Smooth muscle cell (in vitro differentiated cells): ENCODE results near the gene CEP85L. TPM values are rescaled to one million over a fixed set of nuclear protein-coding genes. Genes with fewer than 3 reads are reported as not detected.

Source experiments
- DNase-seq: peaks from one replicate; lab custom pipeline; 2025; ENCODE audit not compliant: unreplicated experiment; lab: John Stamatoyannopoulos, UW
- H2AFZ ChIP-seq: fragments of 200-600 bp; sonication (generic); 2 replicates; pipeline ENCODE4 v1.6.0; 2016; ENCODE audit warnings: antibody characterized with exemption, low read depth, mild to moderate bottlenecking
- H3F3A ChIP-seq: fragments of 200-600 bp; sonication (generic); 2 replicates; pipeline ENCODE4 v1.6.0; 2017; ENCODE audit warnings: antibody characterized with exemption, low read depth
- H3K27ac ChIP-seq: fragments of 200-600 bp; sonication (generic); 2 replicates; pipeline ENCODE4 v1.5.1; 2016; ENCODE audit warnings: low read depth, mild to moderate bottlenecking
- H3K27me3 ChIP-seq: fragments of 200-600 bp; sonication (generic); 2 replicates; pipeline ENCODE4 v1.6.1; 2016; ENCODE audit warnings: low read depth, mild to moderate bottlenecking
- H3K36me3 ChIP-seq: fragments of 200-600 bp; sonication (generic); 2 replicates; pipeline ENCODE4 v1.5.1; 2016; ENCODE audit warnings: low read depth
- H3K4me1 ChIP-seq: fragments of 200-600 bp; sonication (generic); 2 replicates; pipeline ENCODE4 v1.5.1; 2016; ENCODE audit warnings: low read depth
- H3K4me2 ChIP-seq: fragments of 200-600 bp; sonication (generic); 2 replicates; pipeline ENCODE4 v1.6.0; 2016; ENCODE audit warnings: mild to moderate bottlenecking
- H3K4me3 ChIP-seq: fragments of 200-600 bp; sonication (generic); 2 replicates; pipeline ENCODE4 v1.5.1; 2016; ENCODE audit warnings: mild to moderate bottlenecking
- H3K79me2 ChIP-seq: fragments of 200-600 bp; sonication (generic); 2 replicates; pipeline ENCODE4 v1.6.0; 2016; ENCODE audit warnings: low read depth, mild to moderate bottlenecking
- H3K9ac ChIP-seq: fragments of 200-600 bp; sonication (generic); 2 replicates; pipeline ENCODE4 v1.6.0; 2016; ENCODE audit warnings: low read depth
- H3K9me3 ChIP-seq: fragments of 200-600 bp; sonication (generic); replicated peaks from 2 replicates; pipeline ENCODE4 v1.5.1; 2016; ENCODE audit warnings: low read depth
- H4K20me1 ChIP-seq: fragments of 200-600 bp; sonication (generic); 2 replicates; pipeline ENCODE4 v1.6.0; 2016; ENCODE audit warnings: low read depth
- WGBS: methylation state at CpG from one replicate; pipeline ENCODE4 v1.1.7; 2016; ENCODE audit warnings: low lambda C conversion rate; 5-methylcytosine and 5-hydroxymethylcytosine counted together
- polyA plus RNA-seq: library from polyadenylated mRNA; unstranded; fragments of >200 nt; fragmentation: Nextera tagmentation; extraction: Ambion mirVana; gene quantifications from 2 replicates; pipeline ENCODE4 v1.2.1, GENCODE V29; 2016
- total RNA-seq: library from RNA; depleted of rRNA; stranded (reverse); fragments of >200 nt; gene quantifications from 2 replicates; pipeline ENCODE4 v1.2.3, GENCODE V29; 2014
- TF ChIP-seq, protein P1 (sequence below): fragments of 200-600 bp; sonication (generic); IDR thresholded peaks from 2 replicates; pipeline ENCODE4 v1.5.1; 2017; ENCODE audit warnings: borderline replicate concordance, mild to moderate bottlenecking, antibody characterized with exemption; ENCODE audit not compliant: insufficient read depth, poor library complexity, severe bottlenecking

Gene CEP85L
- total and polyA plus RNA-seq, 2 experiments from 2014 or later = 36.5 to 65.6 TPM

DNA sequence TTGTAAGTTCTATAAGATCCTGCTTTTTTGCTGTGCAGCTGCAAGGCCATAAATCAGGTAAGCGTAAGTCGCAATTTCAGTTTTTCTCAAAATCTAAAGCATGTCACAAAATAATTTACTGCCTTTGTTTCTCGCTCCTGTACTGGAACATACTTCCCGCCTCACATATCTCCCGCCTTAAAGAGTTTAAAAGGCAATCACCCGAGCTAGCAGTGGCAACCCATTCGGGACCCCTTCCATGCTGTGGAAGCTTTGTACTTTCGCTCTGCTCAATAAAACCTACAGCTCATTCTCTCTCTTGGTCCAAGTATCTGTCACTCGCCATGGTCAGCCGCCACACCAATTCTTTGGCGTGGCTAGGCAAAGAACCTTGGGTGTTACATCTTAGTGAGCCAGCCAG lies 34.0 kb downstream of the CEP85L start:
- H3K27ac ChIP-seq = no peak overlapping the region
- H3K27me3 ChIP-seq = no peaks in the 10 kb centered on the region
- H3K9me3 ChIP-seq = no peaks in the 10 kb centered on the region
- no peak overlapping the region for H3K4me2 ChIP-seq
- no peak for DNase-seq
- H3K9ac ChIP-seq = no peak overlapping the region
- H3F3A ChIP-seq = no peaks in the 10 kb centered on the region
- peaks cover 53% of the 10 kb centered on the region for H4K20me1 ChIP-seq
- no peaks in the 10 kb centered on the region for H3K36me3 ChIP-seq
- peaks cover 57% of the 10 kb centered on the region for H3K79me2 ChIP-seq
- H3K4me3 ChIP-seq = no peak overlapping the region
- TF ChIP-seq, protein P1, sequence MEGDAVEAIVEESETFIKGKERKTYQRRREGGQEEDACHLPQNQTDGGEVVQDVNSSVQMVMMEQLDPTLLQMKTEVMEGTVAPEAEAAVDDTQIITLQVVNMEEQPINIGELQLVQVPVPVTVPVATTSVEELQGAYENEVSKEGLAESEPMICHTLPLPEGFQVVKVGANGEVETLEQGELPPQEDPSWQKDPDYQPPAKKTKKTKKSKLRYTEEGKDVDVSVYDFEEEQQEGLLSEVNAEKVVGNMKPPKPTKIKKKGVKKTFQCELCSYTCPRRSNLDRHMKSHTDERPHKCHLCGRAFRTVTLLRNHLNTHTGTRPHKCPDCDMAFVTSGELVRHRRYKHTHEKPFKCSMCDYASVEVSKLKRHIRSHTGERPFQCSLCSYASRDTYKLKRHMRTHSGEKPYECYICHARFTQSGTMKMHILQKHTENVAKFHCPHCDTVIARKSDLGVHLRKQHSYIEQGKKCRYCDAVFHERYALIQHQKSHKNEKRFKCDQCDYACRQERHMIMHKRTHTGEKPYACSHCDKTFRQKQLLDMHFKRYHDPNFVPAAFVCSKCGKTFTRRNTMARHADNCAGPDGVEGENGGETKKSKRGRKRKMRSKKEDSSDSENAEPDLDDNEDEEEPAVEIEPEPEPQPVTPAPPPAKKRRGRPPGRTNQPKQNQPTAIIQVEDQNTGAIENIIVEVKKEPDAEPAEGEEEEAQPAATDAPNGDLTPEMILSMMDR = no peak
- 73% methylated on average over 11 of the region's 11 CpGs for WGBS
- H2AFZ ChIP-seq = no peak overlapping the region
- H3K4me1 ChIP-seq = no peaks in the 10 kb centered on the region

DNA sequence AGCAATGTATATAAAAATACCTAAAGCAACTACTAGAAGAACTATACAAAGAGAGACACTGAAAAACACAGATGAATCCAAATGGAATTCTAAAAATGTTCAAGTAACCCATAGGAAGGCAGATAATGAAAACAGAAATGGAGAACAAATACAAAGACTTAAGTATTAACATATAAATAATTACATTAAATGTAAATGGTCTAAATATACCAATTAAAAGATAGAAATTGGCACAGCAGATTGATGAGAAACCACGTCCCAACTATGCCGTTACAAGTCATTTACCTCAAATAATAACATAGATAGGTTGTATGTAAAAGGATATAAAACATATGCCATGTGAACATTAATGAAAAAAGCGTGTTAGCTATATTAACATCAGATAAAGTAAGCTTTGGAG lies 40.1 kb downstream of the CEP85L start:
- Histone ChIP-seq H3K27me3 (no peaks in the 10 kb centered on the region), H3K4me3 (no peak overlapping the region), H3K27ac (no peak overlapping the region), H2AFZ (no peak overlapping the region), H3K79me2 (peaks cover 89% of the 10 kb centered on the region), H3F3A (no peaks in the 10 kb centered on the region), H3K36me3 (no peaks in the 10 kb centered on the region), H4K20me1 (peaks cover 45% of the 10 kb centered on the region), H3K4me2 (no peak overlapping the region), H3K9ac (no peak overlapping the region), H3K9me3 (no peaks in the 10 kb centered on the region), H3K4me1 (no peaks in the 10 kb centered on the region)
- 98% methylated on average over 3 of the region's 3 CpGs for WGBS
- TF ChIP-seq, protein P1 = no peak
- no peak for DNase-seq

DNA sequence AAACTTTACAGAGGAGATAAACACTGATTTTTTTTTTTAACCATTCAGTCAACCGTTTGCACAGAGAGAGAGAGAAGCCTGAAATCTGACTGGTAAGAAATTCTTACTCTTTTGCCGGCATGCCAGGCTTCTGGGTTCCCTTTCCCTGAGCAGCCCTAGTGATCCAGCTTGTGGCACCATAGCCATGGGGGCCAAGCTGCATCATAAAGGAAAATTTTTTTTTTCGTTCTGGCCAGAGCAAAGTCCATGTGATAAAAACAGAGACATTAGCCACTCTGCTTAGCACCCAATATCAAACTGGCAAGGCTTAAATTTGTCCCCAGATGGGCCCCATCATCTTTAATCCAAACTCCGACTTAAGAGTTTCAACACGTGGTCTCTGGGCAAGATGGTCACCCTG lies 44.5 kb downstream of the CEP85L start:
- no peak overlapping the region for H2AFZ ChIP-seq
- H3K79me2 ChIP-seq = peaks cover 74% of the 10 kb centered on the region

DNA sequence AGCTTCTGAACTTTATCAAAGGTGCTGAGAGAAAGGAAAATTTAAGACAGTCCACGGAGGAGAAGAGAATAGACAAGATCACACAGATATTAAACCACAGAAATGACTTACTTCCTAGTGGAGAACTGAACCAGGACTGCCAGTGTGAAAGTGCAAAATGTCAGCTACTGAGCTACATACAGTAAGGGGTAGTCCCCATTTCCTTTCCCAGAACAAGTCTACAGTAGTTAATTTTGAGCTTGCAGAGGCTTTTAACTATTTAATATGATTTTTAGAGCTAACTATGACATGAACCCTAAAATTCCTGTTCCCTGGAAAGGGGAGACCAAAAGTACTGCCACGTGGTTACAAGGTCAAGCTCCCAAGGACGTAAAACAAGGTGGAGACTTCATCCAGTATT lies 45.1 kb downstream of the CEP85L start:
- Histone ChIP-seq H3K36me3 (no peaks in the 10 kb centered on the region), H3K4me1 (no peaks in the 10 kb centered on the region), H3K79me2 (peaks cover 68% of the 10 kb centered on the region), H3K9ac (no peak overlapping the region), H2AFZ (no peak overlapping the region), H3K9me3 (no peaks in the 10 kb centered on the region), H3K4me3 (no peak overlapping the region), H3F3A (no peaks in the 10 kb centered on the region), H3K4me2 (no peak overlapping the region), H4K20me1 (peaks cover 31% of the 10 kb centered on the region), H3K27me3 (no peaks in the 10 kb centered on the region), H3K27ac (no peak overlapping the region)
- no peak for DNase-seq
- WGBS = 89% methylated on average over 3 of the region's 3 CpGs
- TF ChIP-seq, protein P1 = no peak

More for the DNA sequence above, 44.5 kb downstream of the CEP85L start:
- H3K27ac ChIP-seq = no peak overlapping the region
- whole genome bisulfite sequencing = 86% methylated on average over 5 of the region's 5 CpGs
- no peaks in the 10 kb centered on the region for H3K9me3 ChIP-seq
- no peak overlapping the region for H3K9ac ChIP-seq
- no peak overlapping the region for H3K4me2 ChIP-seq
- no peaks in the 10 kb centered on the region for H3K36me3 ChIP-seq
- peaks cover 31% of the 10 kb centered on the region for H4K20me1 ChIP-seq
- H3F3A ChIP-seq = no peaks in the 10 kb centered on the region
- H3K4me3 ChIP-seq = no peak overlapping the region
- no peaks in the 10 kb centered on the region for H3K27me3 ChIP-seq
- DNase-seq = no peak
- no peaks in the 10 kb centered on the region for H3K4me1 ChIP-seq
- TF ChIP-seq, protein P1 = no peak
